Endothelial cell of umbilical vein (primary cell): ENCODE measurements around the gene MINDY3. TPM values are rescaled to one million over a fixed set of nuclear protein-coding genes. Genes with fewer than 3 reads are reported as not detected.

Source experiments
- BruUV-seq: library from RNA; stranded (reverse); fragments of 400-500 nt; replicated peaks from 2 replicates; lab custom pipeline; 2021; lab: Mats Ljungman, UMichigan
- CTCF ChIA-PET: fragments of 300-600, 350-600 bp; sonication (Branson Sonifier 250); formaldehyde crosslinking; loops from one replicate; lab custom pipeline; 2021; ENCODE audit warnings: antibody characterized with exemption, inconsistent platforms; lab: Charles Lee
- POLR2A ChIA-PET: fragments of 300-600, 350-600 bp; sonication (Branson Sonifier 250); formaldehyde crosslinking; loops from one replicate; lab custom pipeline; 2021; ENCODE audit warnings: antibody characterized with exemption, inconsistent platforms; lab: Charles Lee
- DNase-seq: peaks from one replicate; pipeline ENCODE4 v3.0.0-alpha.2; 2011; ENCODE audit warnings: low read depth, low spot score
- FAIRE-seq: peaks from 2 replicates; lab custom pipeline; 2011; peaks lifted over from hg19 to GRCh38; lab: Jason Lieb, UNC
- H2AFZ ChIP-seq: 2 replicates; pipeline ENCODE4 v1.6.0; 2012; ENCODE audit warnings: low read depth, low read length, control low read depth, inconsistent platforms
- H3K27ac ChIP-seq: 2 replicates; pipeline ENCODE4 v1.5.1; 2011; ENCODE audit warnings: low read depth, mild to moderate bottlenecking, control low read depth, low read length, moderate library complexity; ENCODE audit not compliant: insufficient read depth
- H3K27me3 ChIP-seq, 2 experiments: 2 replicates each; pipeline versions ENCODE4 v1.6.0 to v1.6.1; 2011; ENCODE audit warnings: low read length in 2 of 2, mixed read lengths in 1 of 2; ENCODE audit not compliant: control insufficient read depth in 2 of 2, insufficient read depth in 2 of 2
- H3K36me3 ChIP-seq, 2 experiments: 2 replicates in 1 of 2; 3 replicates in 1 of 2; pipeline ENCODE4 v1.5.1; 2011; ENCODE audit warnings: low read length in 2 of 2, mild to moderate bottlenecking in 1 of 2, moderate library complexity in 1 of 2; ENCODE audit not compliant: control insufficient read depth in 2 of 2, insufficient read depth in 2 of 2; ENCODE audit errors: extremely low read depth in 1 of 2
- H3K4me1 ChIP-seq: 3 replicates; pipeline ENCODE4 v1.5.1; 2011; ENCODE audit warnings: mild to moderate bottlenecking, low read length; ENCODE audit not compliant: control insufficient read depth, insufficient read depth; ENCODE audit errors: extremely low read depth
- H3K4me2 ChIP-seq: 2 replicates; pipeline ENCODE4 v1.6.1; 2011; ENCODE audit warnings: low read length, control low read depth, mixed read lengths; ENCODE audit not compliant: insufficient read depth
- H3K4me3 ChIP-seq, 3 experiments: fragments of 200-600 bp in 1 of 3; sonication (generic), shearing (Covaris generic) in 1 of 3; replicated peaks in 1 of 3; 2 replicates each; pipeline ENCODE4 v1.5.1; 2011 to 2016; ENCODE audit warnings: control low read depth in 3 of 3, low read length in 3 of 3, mild to moderate bottlenecking in 2 of 3, inconsistent platforms in 1 of 3, low read depth in 1 of 3, moderate library complexity in 1 of 3; ENCODE audit not compliant: insufficient read depth in 1 of 3
- H3K79me2 ChIP-seq: 2 replicates; pipeline ENCODE4 v1.6.0; 2012; ENCODE audit warnings: low read length, inconsistent platforms; ENCODE audit not compliant: control insufficient read depth, insufficient read depth
- H3K9ac ChIP-seq: replicated peaks from 2 replicates; pipeline ENCODE3; 2011; ENCODE audit warnings: low read length, control low read depth; ENCODE audit not compliant: insufficient read depth; ENCODE audit errors: extremely low read depth
- H3K9me1 ChIP-seq: replicated peaks from 3 replicates; pipeline ENCODE4 v1.6.0; 2011; ENCODE audit warnings: mild to moderate bottlenecking, low read length; ENCODE audit not compliant: control insufficient read depth, insufficient read depth; ENCODE audit errors: extremely low read depth
- H3K9me3 ChIP-seq: replicated peaks from 2 replicates; pipeline ENCODE4 v1.5.1; 2012; ENCODE audit warnings: low read length, inconsistent platforms; ENCODE audit not compliant: control insufficient read depth, insufficient read depth
- H4K20me1 ChIP-seq: replicated peaks from 2 replicates; pipeline ENCODE3; 2011; ENCODE audit warnings: mild to moderate bottlenecking, low read length; ENCODE audit not compliant: control insufficient read depth, insufficient read depth; ENCODE audit errors: extremely low read depth
- EZH2 ChIP-seq: IDR thresholded peaks from 2 replicates; pipeline ENCODE4 v1.6.1; 2012; ENCODE audit warnings: borderline replicate concordance, low read depth, mild to moderate bottlenecking, moderate library complexity, low read length, inconsistent platforms; ENCODE audit not compliant: severe bottlenecking
- FOS ChIP-seq: IDR thresholded peaks from 2 replicates; pipeline ENCODE4 v1.6.1; 2011; ENCODE audit warnings: mild to moderate bottlenecking, low read length, moderate library complexity, borderline replicate concordance; ENCODE audit not compliant: insufficient read depth
- GATA2 ChIP-seq: IDR thresholded peaks from 2 replicates; pipeline ENCODE4 v1.7.0; 2011; ENCODE audit warnings: low read depth, mild to moderate bottlenecking, moderate library complexity, mixed read lengths, low read length; ENCODE audit not compliant: insufficient read length, insufficient read depth
- JUN ChIP-seq: IDR thresholded peaks from 2 replicates; pipeline ENCODE4 v1.6.1; 2011; ENCODE audit warnings: borderline replicate concordance, low read depth; ENCODE audit not compliant: insufficient read length, insufficient read depth
- MYC ChIP-seq: IDR thresholded peaks from one replicate; pipeline ENCODE4 v1.6.1; 2011; ENCODE audit warnings: mild to moderate bottlenecking, low read depth, low read length
- POLR2A ChIP-seq: IDR thresholded peaks from 2 replicates; pipeline ENCODE4 v1.6.1; 2012; ENCODE audit warnings: low read depth, mild to moderate bottlenecking, control low read depth, low read length
- POLR2AphosphoS5 ChIP-seq: IDR thresholded peaks from 2 replicates; pipeline ENCODE4 v1.6.1; 2012; ENCODE audit warnings: low read depth, mild to moderate bottlenecking, control low read depth, low read length, moderate library complexity; ENCODE audit not compliant: insufficient read depth
- dilution Hi-C: fragments of 300-500 bp; cut with MboI; formaldehyde crosslinking; loops from one replicate; pipeline ENCODE4 v1.15.0; 2019; ENCODE audit warnings: low sequenced_read_pairs; ENCODE audit not compliant: extremely low pct_ligation_motif_present
- intact Hi-C: fragments of 100-400 bp; cut with micrococcal nuclease; formaldehyde crosslinking; loops from one replicate; pipeline ENCODE4 v1.10.0; 2022
- polyA plus RNA-seq, 4 experiments: library from polyadenylated mRNA; depleted of rRNA in 3 of 4; stranded (reverse) in 3 of 4; unstranded in 1 of 4; fragments of >200 nt; gene quantifications; 2 replicates each; pipeline versions ENCODE4 v1.2.1 to v1.2.3, GENCODE V29; 2011 to 2012; ENCODE audit warnings: missing spikeins in 1 of 4
- total RNA-seq: library from RNA; stranded (reverse); gene quantifications from 2 replicates; pipeline ENCODE4 v1.2.3, GENCODE V29; 2021
- TF ChIP-seq, protein P1 (sequence below): IDR thresholded peaks from 2 replicates; pipeline ENCODE4 v1.6.1; 2011; ENCODE audit not compliant: insufficient read depth, insufficient read length
- TF ChIP-seq, protein P2 (sequence below), 2 donors: IDR thresholded peaks; 1 replicate in 1 of 2; 2 replicates in 1 of 2; pipeline ENCODE4 v1.5.1; 2011; ENCODE audit warnings: low read length in 2 of 2, mild to moderate bottlenecking in 2 of 2, moderate library complexity in 2 of 2, control low read depth in 1 of 2, inconsistent platforms in 1 of 2, low read depth in 1 of 2; ENCODE audit not compliant: insufficient read depth in 1 of 2; ENCODE audit errors: extremely low read depth in 1 of 2

MINDY3 gene
- total and polyA plus RNA-seq, 2 donors (not counting 3 experiments of a cell fraction or from before 2014, with no cell fraction given): 7.5 to 20.2 TPM

DNA sequence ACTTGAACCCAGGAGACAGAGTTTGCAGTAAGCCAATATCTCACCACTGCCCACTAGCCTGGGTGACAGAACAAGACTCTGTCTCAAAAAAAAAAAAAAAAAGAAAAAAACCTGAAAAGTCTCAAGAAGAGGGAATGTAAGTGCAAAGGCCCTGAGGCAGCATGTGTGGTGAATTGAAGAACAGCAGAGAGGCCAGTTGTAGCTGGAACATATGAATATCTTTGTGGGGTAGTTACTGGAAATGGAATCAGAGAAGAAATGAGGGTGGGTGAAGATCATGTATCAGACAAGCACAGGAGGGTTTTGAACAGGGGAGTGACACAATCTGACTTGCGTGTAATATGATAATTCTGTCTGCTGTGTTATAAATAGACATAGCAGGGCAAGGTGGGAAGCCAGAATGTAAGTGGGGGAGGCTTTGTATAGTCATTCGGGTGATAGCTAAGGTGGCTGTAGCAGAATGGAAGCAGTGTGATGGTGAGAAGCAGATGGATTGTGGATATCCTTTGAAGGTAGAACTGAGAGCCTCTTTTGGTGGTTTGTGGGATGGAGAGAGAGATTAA lies 95.3 kb downstream of the MINDY3 start:
- Histone ChIP-seq H3K36me3 (no peaks in the 10 kb centered on the region), H3K4me2 (no peak overlapping the region), H3K4me3 (no peak overlapping the region), H2AFZ (no peak overlapping the region), H3K4me1 (no peaks in the 10 kb centered on the region), H3K27me3 (peaks cover 0 to 2% of the 10 kb centered on the region in 2 experiments), H4K20me1 (no peaks in the 10 kb centered on the region), H3K9ac (no peak overlapping the region), H3K79me2 (no peaks in the 10 kb centered on the region), H3K9me1 (no peaks in the 10 kb centered on the region), H3K27ac (no peak overlapping the region), H3K9me3 (no peaks in the 10 kb centered on the region)
- ChIA-PET CTCF (no interaction called here), POLR2A (no interaction called here)
- FAIRE-seq: no peak
- no peak for DNase-seq
- intact Hi-C loops: no loop called here
- no peak for TF ChIP-seq GATA2
- no peak for TF ChIP-seq MYC
- dilution Hi-C loops: no loop called here
- BruUV-seq: no TSS peak

DNA sequence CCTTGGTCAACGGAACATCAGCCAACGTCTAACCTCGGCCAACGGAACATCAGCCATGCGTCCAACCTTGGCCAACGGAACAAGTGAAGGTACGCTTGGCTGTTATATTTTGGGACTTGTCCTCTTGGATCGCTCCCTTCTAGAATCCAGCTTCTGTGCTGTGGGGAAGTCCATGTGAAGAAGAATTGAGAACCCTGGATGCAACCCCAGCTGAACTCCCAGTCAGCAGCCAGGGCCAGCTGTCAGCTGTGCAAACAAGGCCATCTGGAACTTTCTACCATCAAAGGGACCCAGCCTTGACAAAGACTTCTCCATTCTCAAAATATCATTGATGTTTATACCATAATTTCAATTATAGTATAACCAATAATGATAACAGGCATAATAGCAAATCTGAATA lies 97.3 kb downstream of the MINDY3 start:
- intact Hi-C loops (no loop called here), dilution Hi-C loops (no loop called here)
- Histone ChIP-seq H3K4me2 (no peak overlapping the region), H3K9ac (no peak overlapping the region), H3K36me3 (no peaks in the 10 kb centered on the region), H3K4me1 (no peaks in the 10 kb centered on the region), H2AFZ (no peak overlapping the region), H3K79me2 (no peaks in the 10 kb centered on the region), H3K27ac (no peak overlapping the region), H3K4me3 (no peak overlapping the region), H3K9me1 (no peaks in the 10 kb centered on the region), H4K20me1 (no peaks in the 10 kb centered on the region), H3K9me3 (no peaks in the 10 kb centered on the region), H3K27me3 (peaks cover 2 to 7% of the 10 kb centered on the region in 2 experiments)
- no peak for DNase-seq
- no peak for FAIRE-seq
- ChIA-PET POLR2A (no interaction called here), CTCF (no interaction called here)
- BruUV-seq: no TSS peak
- no peak for TF ChIP-seq FOS
- TF ChIP-seq MYC: no peak
- TF ChIP-seq EZH2: no peak
- TF ChIP-seq POLR2AphosphoS5: no peak
- TF ChIP-seq, protein P1, sequence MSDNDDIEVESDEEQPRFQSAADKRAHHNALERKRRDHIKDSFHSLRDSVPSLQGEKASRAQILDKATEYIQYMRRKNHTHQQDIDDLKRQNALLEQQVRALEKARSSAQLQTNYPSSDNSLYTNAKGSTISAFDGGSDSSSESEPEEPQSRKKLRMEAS: no peak
- no peak for TF ChIP-seq POLR2A
- no peak for TF ChIP-seq JUN
- TF ChIP-seq, protein P2, sequence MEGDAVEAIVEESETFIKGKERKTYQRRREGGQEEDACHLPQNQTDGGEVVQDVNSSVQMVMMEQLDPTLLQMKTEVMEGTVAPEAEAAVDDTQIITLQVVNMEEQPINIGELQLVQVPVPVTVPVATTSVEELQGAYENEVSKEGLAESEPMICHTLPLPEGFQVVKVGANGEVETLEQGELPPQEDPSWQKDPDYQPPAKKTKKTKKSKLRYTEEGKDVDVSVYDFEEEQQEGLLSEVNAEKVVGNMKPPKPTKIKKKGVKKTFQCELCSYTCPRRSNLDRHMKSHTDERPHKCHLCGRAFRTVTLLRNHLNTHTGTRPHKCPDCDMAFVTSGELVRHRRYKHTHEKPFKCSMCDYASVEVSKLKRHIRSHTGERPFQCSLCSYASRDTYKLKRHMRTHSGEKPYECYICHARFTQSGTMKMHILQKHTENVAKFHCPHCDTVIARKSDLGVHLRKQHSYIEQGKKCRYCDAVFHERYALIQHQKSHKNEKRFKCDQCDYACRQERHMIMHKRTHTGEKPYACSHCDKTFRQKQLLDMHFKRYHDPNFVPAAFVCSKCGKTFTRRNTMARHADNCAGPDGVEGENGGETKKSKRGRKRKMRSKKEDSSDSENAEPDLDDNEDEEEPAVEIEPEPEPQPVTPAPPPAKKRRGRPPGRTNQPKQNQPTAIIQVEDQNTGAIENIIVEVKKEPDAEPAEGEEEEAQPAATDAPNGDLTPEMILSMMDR (IDR thresholded peaks at IDR 0.05; ENCODE audit: extremely low read depth in 1 of 2, insufficient read depth in 1 of 2, low read depth in 1 of 2, low read length in 2 of 2): no peak
- no peak for TF ChIP-seq GATA2
